B cell (primary cell): Measurements from ENCODE around the gene STK4. TPM values are rescaled to one million over a fixed set of nuclear protein-coding genes. Genes with fewer than 3 reads are reported as not detected.

Source experiments
- ATAC-seq: fragments of 200-7000 bp; cut with Tn5 transposase; one replicate; pipeline ENCODE4 v1.10.0; 2021; ENCODE audit warnings: low read depth, mild to moderate bottlenecking, moderate number of reproducible peaks, moderate library complexity
- CTCF ChIA-PET: fragments of 350-600 bp; sonication (Branson Sonifier 250); formaldehyde crosslinking; loops from one replicate; lab custom pipeline; 2021; ENCODE audit warnings: antibody characterized with exemption, inconsistent platforms; lab: Charles Lee
- POLR2A ChIA-PET: fragments of 350-600 bp; sonication (Branson Sonifier 250); formaldehyde crosslinking; loops from one replicate; lab custom pipeline; 2021; ENCODE audit warnings: antibody characterized with exemption; lab: Charles Lee
- DNase-seq: peaks from one replicate; pipeline ENCODE4 v3.0.0; 2013
- H2AFZ ChIP-seq: 2 replicates; pipeline ENCODE4 v1.6.1; 2012; ENCODE audit warnings: mild to moderate bottlenecking, low read depth, low read length; ENCODE audit not compliant: insufficient read depth, poor library complexity, severe bottlenecking
- H3K27ac ChIP-seq, 2 donors: 1 replicate in 1 of 2; 2 replicates in 1 of 2; pipeline ENCODE4 v1.5.1; 2012 to 2013; ENCODE audit warnings: low read length in 2 of 2, mild to moderate bottlenecking in 2 of 2, moderate library complexity in 1 of 2
- H3K27me3 ChIP-seq, 4 experiments: fragments of 200-600 bp in 1 of 4; sonication (generic) in 1 of 4; replicated peaks in 1 of 4; 1 replicate in 2 of 4; 2 replicates in 2 of 4; pipeline versions ENCODE4 v1.6.1 to v1.7.0; 2013 to 2016; ENCODE audit warnings: low read length in 3 of 4, mild to moderate bottlenecking in 2 of 4, mixed read lengths in 1 of 4, moderate library complexity in 1 of 4; ENCODE audit not compliant: insufficient read depth in 4 of 4, control insufficient read depth in 3 of 4; ENCODE audit errors: control extremely low read depth in 1 of 4
- H3K36me3 ChIP-seq, 2 experiments: replicated peaks in 1 of 2; 1 replicate in 1 of 2; 2 replicates in 1 of 2; pipeline versions ENCODE4 v1.6.1 to v1.7.1; 2013; ENCODE audit warnings: low read length in 1 of 2; ENCODE audit not compliant: insufficient read depth in 2 of 2, control insufficient read depth in 1 of 2; ENCODE audit errors: control extremely low read depth in 1 of 2, extremely low read depth in 1 of 2
- H3K4me1 ChIP-seq, 2 donors: fragments of 200-600 bp in 1 of 2; sonication (generic) in 1 of 2; 1 replicate in 1 of 2; 2 replicates in 1 of 2; pipeline versions ENCODE4 v1.5.1 to v1.6.1; 2013 to 2017; ENCODE audit warnings: low read length in 2 of 2; ENCODE audit not compliant: control insufficient read depth in 2 of 2, insufficient read depth in 2 of 2
- H3K4me2 ChIP-seq: replicated peaks from 2 replicates; pipeline ENCODE3; 2012; ENCODE audit warnings: mild to moderate bottlenecking, low read depth, low read length; ENCODE audit not compliant: poor library complexity, severe bottlenecking
- H3K4me3 ChIP-seq, 5 experiments: fragments of 200-600 bp in 1 of 5; sonication (generic) in 1 of 5; 1 replicate in 3 of 5; 2 replicates in 2 of 5; pipeline versions ENCODE4 v1.5.1 to v1.7.0; 2011 to 2016; ENCODE audit warnings: low read length in 4 of 5, mild to moderate bottlenecking in 4 of 5, low read depth in 2 of 5, control low read depth in 1 of 5, moderate library complexity in 1 of 5; ENCODE audit not compliant: insufficient read depth in 1 of 5; ENCODE audit errors: control extremely low read depth in 1 of 5, extremely low read depth in 1 of 5
- H3K79me2 ChIP-seq: fragments of 200-600 bp; sonication (generic); one replicate; pipeline ENCODE4 v1.6.0; 2016; ENCODE audit warnings: low read length; ENCODE audit not compliant: control insufficient read depth, insufficient read depth
- H3K9ac ChIP-seq: fragments of 200-600 bp; sonication (generic); 2 replicates; pipeline ENCODE4 v1.6.1; 2017; ENCODE audit warnings: mild to moderate bottlenecking, low read length, moderate library complexity
- H3K9me3 ChIP-seq, 3 donors: one replicate each; pipeline versions ENCODE4 v1.6.1 to v1.7.1; 2013; ENCODE audit warnings: low read length in 2 of 3; ENCODE audit not compliant: control insufficient read depth in 2 of 3, insufficient read depth in 1 of 3; ENCODE audit errors: control extremely low read depth in 1 of 3
- H4K20me1 ChIP-seq: 2 replicates; pipeline ENCODE4 v1.6.0; 2012; ENCODE audit warnings: mild to moderate bottlenecking, low read length; ENCODE audit not compliant: insufficient read depth, control insufficient read depth, poor library complexity, severe bottlenecking
- H3K27ac Mint-ChIP-seq: one replicate; pipeline ENCODE4 v1.8.0; 2021; ENCODE audit warnings: mixed read lengths
- H3K27me3 Mint-ChIP-seq: one replicate; pipeline ENCODE4 v1.8.0; 2021; ENCODE audit warnings: mixed read lengths
- H3K4me1 Mint-ChIP-seq: one replicate; pipeline ENCODE4 v1.8.0; 2021; ENCODE audit warnings: mixed read lengths
- H3K4me3 Mint-ChIP-seq: one replicate; pipeline ENCODE4 v1.8.0; 2021; ENCODE audit warnings: mixed read lengths
- H3K9me3 Mint-ChIP-seq: one replicate; pipeline ENCODE4 v1.8.0; 2022; ENCODE audit warnings: mixed read lengths; ENCODE audit not compliant: insufficient read depth
- EZH2 ChIP-seq: IDR thresholded peaks from 2 replicates; pipeline ENCODE4 v1.6.1; 2012; ENCODE audit warnings: borderline replicate concordance, low read depth, mild to moderate bottlenecking, moderate library complexity, low read length; ENCODE audit not compliant: insufficient read depth, poor library complexity, severe bottlenecking
- WGBS: methylation state at CpG from one replicate; pipeline ENCODE4 v1.1.5; 2013; ENCODE audit warnings: missing lambda C conversion rate; ENCODE audit not compliant: insufficient coverage; 5-methylcytosine and 5-hydroxymethylcytosine counted together
- intact Hi-C: fragments of 100-400 bp; cut with micrococcal nuclease; formaldehyde crosslinking; loops from one replicate; pipeline ENCODE4 v1.10.0; 2022
- polyA plus RNA-seq: library from polyadenylated mRNA; depleted of rRNA; stranded (reverse); fragments of >200 nt; gene quantifications from 2 replicates; pipeline ENCODE4 v1.2.3, GENCODE V29; 2012
- total RNA-seq, 2 donors: library from RNA; stranded (reverse); fragments of 120-200 nt in 1 of 2; gene quantifications; 1 replicate in 1 of 2; 2 replicates in 1 of 2; pipeline versions ENCODE4 v1.2.3 to v1.2.4, GENCODE V29; 2013 to 2022
- TF ChIP-seq, protein P1 (sequence below): fragments of 200-600 bp; IDR thresholded peaks from one replicate; pipeline ENCODE4 v1.8.0; 2022; ENCODE audit warnings: antibody characterized with exemption, mild to moderate bottlenecking

The STK4 gene
- total and polyA plus RNA-seq, 2 donors (not counting 1 experiment from before 2014, with no cell fraction given) = 38.9 to 324 TPM

GRCh38 chr20:44943828-44944227 is 22.5 kb upstream of the STK4 start:
- POLR2A ChIA-PET = no interaction called here
- H3K4me2 ChIP-seq = no peak overlapping the region
- H3K9me3 ChIP-seq = no peaks in the 10 kb centered on the region
- no peak overlapping the region for H3K27ac ChIP-seq
- peaks cover 5% of the 10 kb centered on the region for H4K20me1 ChIP-seq
- CTCF ChIA-PET = interaction anchor here (2.2 kb wide), 1 partner anchor 100 kb away, joined by 5 read pairs; no protein-coding TSS in a partner anchor
- Mint-ChIP-seq H3K9me3 (no peaks in the 10 kb centered on the region), H3K4me1 (no peaks in the 10 kb centered on the region), H3K27ac (peak overlapping the region; percentile 32), H3K27me3 (no peaks in the 10 kb centered on the region), H3K4me3 (no peak overlapping the region)
- no peak for TF ChIP-seq EZH2
- TF ChIP-seq, protein P1, sequence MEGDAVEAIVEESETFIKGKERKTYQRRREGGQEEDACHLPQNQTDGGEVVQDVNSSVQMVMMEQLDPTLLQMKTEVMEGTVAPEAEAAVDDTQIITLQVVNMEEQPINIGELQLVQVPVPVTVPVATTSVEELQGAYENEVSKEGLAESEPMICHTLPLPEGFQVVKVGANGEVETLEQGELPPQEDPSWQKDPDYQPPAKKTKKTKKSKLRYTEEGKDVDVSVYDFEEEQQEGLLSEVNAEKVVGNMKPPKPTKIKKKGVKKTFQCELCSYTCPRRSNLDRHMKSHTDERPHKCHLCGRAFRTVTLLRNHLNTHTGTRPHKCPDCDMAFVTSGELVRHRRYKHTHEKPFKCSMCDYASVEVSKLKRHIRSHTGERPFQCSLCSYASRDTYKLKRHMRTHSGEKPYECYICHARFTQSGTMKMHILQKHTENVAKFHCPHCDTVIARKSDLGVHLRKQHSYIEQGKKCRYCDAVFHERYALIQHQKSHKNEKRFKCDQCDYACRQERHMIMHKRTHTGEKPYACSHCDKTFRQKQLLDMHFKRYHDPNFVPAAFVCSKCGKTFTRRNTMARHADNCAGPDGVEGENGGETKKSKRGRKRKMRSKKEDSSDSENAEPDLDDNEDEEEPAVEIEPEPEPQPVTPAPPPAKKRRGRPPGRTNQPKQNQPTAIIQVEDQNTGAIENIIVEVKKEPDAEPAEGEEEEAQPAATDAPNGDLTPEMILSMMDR = no peak
- no peak for ATAC-seq
- H3K79me2 ChIP-seq = no peaks in the 10 kb centered on the region
- no peak overlapping the region for H3K9ac ChIP-seq
- no peak overlapping the region for H3K4me3 ChIP-seq
- no peaks in the 10 kb centered on the region for H3K27me3 ChIP-seq
- 100% methylated on average over 2 of the region's 4 CpGs for WGBS
- DNase-seq = no peak
- intact Hi-C loops = no loop called here
- no peak overlapping the region for H2AFZ ChIP-seq
- no peaks in the 10 kb centered on the region for H3K4me1 ChIP-seq
- peaks cover 0 to 76% of the 10 kb centered on the region in 2 experiments for H3K36me3 ChIP-seq

- Mint-ChIP-seq H3K4me3 (no peak overlapping the region), H3K27ac (no peak overlapping the region), H3K4me1 (no peaks in the 10 kb centered on the region), H3K9me3 (no peaks in the 10 kb centered on the region), H3K27me3 (no peaks in the 10 kb centered on the region)
- Histone ChIP-seq H3K79me2 (peaks cover 3% of the 10 kb centered on the region), H3K9me3 (no peaks in the 10 kb centered on the region), H3K4me2 (no peak overlapping the region), H3K4me3 (no peak overlapping the region), H3K27ac (no peak overlapping the region), H3K9ac (no peak overlapping the region), H4K20me1 (peaks cover 5% of the 10 kb centered on the region), H3K27me3 (no peaks in the 10 kb centered on the region), H3K36me3 (peaks cover 2 to 85% of the 10 kb centered on the region in 2 experiments), H3K4me1 (no peaks in the 10 kb centered on the region), H2AFZ (no peak overlapping the region)
- DNase-seq (no peak), ATAC-seq (no peak)
- intact Hi-C loops = no loop called here
- CTCF ChIA-PET = no interaction called here
- WGBS = 95% methylated on average over 4 of the region's 6 CpGs
- TF ChIP-seq, protein P1 = no peak
- TF ChIP-seq EZH2 = no peak
- POLR2A ChIA-PET = no interaction called here
Measured at GRCh38 chr20:44945261-44945660, 21.1 kb upstream of the STK4 start.
